ENCODE data around the gene BLTP2.

The BLTP2 gene

DNA sequence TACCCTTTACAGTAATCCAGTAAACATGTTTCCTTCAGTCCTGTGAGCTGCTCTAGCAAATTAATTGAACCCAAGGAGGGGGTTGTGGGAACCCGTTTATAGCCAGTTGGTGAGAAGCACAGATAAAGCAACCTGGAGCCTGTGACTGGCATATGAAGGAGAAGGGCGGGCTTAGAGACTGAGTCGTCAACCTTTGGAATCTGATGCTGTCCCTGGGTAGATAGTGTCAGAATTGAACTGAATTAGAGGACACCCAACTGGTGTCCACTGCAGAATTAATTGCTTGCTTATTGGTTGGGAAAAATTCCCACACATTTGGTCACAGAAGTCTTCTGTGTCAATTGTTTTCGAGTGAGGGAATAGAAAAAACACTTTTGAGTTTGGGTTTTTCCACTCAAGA lies 18.1 kb downstream of the BLTP2 start:
- TF ChIP-seq ZFX (IDR thresholded peaks at IDR 0.05; ENCODE audit: borderline replicate concordance): no peak
- TF ChIP-seq, protein P1, sequence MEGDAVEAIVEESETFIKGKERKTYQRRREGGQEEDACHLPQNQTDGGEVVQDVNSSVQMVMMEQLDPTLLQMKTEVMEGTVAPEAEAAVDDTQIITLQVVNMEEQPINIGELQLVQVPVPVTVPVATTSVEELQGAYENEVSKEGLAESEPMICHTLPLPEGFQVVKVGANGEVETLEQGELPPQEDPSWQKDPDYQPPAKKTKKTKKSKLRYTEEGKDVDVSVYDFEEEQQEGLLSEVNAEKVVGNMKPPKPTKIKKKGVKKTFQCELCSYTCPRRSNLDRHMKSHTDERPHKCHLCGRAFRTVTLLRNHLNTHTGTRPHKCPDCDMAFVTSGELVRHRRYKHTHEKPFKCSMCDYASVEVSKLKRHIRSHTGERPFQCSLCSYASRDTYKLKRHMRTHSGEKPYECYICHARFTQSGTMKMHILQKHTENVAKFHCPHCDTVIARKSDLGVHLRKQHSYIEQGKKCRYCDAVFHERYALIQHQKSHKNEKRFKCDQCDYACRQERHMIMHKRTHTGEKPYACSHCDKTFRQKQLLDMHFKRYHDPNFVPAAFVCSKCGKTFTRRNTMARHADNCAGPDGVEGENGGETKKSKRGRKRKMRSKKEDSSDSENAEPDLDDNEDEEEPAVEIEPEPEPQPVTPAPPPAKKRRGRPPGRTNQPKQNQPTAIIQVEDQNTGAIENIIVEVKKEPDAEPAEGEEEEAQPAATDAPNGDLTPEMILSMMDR (IDR thresholded peaks at IDR 0.05): no peak
- no peak overlapping the region for H3K27ac ChIP-seq

DNA sequence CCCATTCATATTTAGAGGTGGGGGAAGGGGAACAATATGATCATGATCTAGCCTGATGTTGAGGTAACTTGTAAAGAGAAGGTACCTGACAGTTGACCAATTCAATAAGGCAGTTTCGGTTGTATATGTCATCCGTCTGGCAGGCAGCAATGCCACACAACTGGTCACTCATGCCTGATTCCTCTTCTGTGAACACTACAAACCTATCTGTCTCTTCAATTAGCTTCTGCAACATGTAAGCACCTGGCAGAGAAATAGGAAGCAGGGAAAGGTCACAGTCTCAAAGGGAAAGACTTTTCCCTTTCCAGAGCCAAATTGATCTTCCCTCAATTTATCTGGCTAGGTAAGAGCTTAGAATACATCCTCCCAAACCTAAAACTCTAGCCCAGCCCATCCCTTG lies 20.8 kb downstream of the BLTP2 start:
- H3K27ac ChIP-seq: no peak overlapping the region
- TF ChIP-seq ZFX (IDR thresholded peaks at IDR 0.05; ENCODE audit: borderline replicate concordance): no peak
- TF ChIP-seq, protein P1 (IDR thresholded peaks at IDR 0.05): no peak

DNA sequence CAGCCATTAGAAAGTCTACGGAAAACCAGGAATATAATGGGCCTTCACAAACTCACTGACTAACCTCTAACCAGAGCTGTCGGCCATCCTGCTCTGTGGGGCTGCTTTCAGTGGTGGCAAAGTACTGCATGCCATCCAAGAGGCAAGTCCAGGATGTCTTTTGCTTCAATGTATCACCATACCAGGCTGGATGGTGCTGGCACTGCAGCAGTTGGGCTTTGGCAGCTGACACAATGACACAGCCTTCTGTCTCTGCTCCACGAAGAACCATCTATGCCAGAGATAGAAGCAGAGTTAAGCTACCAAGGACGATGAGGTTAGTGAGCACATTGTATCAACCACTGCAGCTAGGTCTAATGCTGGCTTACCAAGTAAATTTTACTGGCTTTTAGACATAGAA lies 21.3 kb downstream of the BLTP2 start:
- TF ChIP-seq, protein P1 (IDR thresholded peaks at IDR 0.05): no peak
- no peak for TF ChIP-seq ZFX (IDR thresholded peaks at IDR 0.05; ENCODE audit: borderline replicate concordance)
- no peak overlapping the region for H3K27ac ChIP-seq

DNA sequence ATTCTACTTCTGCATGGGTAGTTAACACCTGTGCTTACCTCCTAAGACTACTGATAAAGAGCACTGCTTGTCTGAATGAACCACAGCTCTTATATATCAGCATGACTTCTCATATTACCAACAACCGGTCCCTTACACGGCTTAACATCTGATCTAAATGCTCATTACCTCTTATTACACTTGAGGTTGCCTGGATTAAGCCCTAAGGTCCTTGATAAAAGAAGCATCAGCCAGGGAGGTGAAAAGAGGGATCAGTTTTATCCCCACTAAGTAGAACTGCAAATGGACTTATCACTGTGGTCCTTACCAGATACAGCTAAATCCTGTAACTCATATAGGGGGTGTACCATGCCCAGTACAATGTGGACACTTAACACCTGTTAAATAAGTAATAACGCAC lies 22.8 kb downstream of the BLTP2 start:
- H3K27ac ChIP-seq: no peak overlapping the region
- TF ChIP-seq, protein P1 (IDR thresholded peaks at IDR 0.05): no peak
- no peak for TF ChIP-seq ZFX (IDR thresholded peaks at IDR 0.05; ENCODE audit: borderline replicate concordance)

DNA sequence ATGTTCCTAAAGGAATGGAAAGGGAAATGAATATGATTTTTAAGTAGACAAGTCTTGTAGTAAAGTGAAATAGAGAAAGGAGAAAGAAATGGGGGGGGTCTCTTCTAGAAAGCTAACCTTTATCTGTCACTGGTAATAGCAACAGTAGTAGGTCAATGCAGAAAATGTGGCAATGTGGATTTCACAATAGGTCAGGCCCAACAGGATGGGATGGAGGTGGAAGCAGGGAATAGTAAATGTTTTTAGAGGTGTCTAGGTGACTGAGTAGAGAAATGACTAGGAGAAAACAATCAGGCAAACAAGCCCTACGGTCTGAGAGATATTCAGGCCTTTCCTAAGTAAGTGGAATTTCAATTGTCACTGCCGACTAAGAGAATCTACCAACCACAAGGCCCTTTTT lies 24.9 kb downstream of the BLTP2 start:
- H3K27ac ChIP-seq: no peak overlapping the region
- TF ChIP-seq, protein P1 (IDR thresholded peaks at IDR 0.05): no peak
- TF ChIP-seq ZFX (IDR thresholded peaks at IDR 0.05; ENCODE audit: borderline replicate concordance): no peak

DNA sequence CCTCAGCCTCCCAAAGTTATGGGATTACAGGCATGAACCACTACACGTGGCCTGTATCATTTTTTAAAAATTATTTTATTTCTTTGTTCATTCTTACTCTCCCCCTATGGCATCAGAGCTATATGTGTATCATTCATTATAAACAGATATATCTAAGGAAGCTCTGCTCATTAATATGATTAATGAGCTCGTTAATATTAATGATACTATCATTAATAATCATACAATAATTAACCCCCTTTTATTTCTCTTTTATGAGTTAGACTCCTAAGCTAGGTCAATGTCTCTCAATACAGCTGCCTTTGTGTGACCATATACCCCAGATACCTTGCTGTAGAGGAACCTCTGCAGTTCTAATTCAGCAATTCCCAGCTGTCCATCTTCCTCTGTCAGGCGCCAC lies 26.5 kb downstream of the BLTP2 start:
- no peak overlapping the region for H3K27ac ChIP-seq
- TF ChIP-seq, protein P1 (IDR thresholded peaks at IDR 0.05): no peak
- TF ChIP-seq ZFX (IDR thresholded peaks at IDR 0.05; ENCODE audit: borderline replicate concordance): no peak

DNA sequence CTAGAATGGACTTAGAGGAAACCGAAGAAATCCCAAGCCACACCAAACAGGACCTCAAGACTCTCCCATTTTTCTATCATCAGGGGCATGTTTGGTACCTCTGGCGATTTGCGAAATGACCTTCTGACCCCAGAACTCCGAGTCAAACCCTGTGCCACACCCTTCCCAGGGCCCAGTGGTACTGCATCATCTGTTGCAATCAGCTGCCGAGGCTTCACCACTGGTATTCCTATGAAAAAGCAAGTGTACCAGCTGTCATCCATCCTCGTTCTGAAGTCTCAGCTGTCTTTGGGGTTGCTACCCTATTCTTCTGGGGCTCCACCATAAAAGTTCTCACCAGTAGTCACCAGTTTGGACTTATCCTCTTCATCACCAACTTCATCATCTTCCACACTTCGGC lies 28.7 kb downstream of the BLTP2 start:
- TF ChIP-seq, protein P1 (IDR thresholded peaks at IDR 0.05): no peak
- TF ChIP-seq ZFX (IDR thresholded peaks at IDR 0.05; ENCODE audit: borderline replicate concordance): no peak
- H3K27ac ChIP-seq: no peak overlapping the region

All from 22Rv1 (cell line).